Fibroblast of mammary gland (primary cell): ENCODE results near the gene GRK6.
A peak's percentile ranks its signal among the peaks of the same experiment; 100 is the strongest.
"Not testable (repeated sequence)": the region's sequence is repeated elsewhere in the genome, so short reads cannot be mapped to it uniquely, and the experiment has no call there.

Experiments
- DNase-seq: peaks from one replicate; pipeline ENCODE4 v3.0.0-alpha.2; 2010; ENCODE audit warnings: low read depth
- H3K4me3 ChIP-seq: 2 replicates; pipeline ENCODE4 v1.5.1; 2011; ENCODE audit warnings: low read depth, mild to moderate bottlenecking, low read length, moderate library complexity; ENCODE audit not compliant: control insufficient read depth
- CTCF ChIP-seq: conservative IDR thresholded peaks from 2 replicates; pipeline ENCODE4 v1.5.1; 2011; ENCODE audit warnings: low read depth, low read length, inconsistent platforms; ENCODE audit not compliant: control insufficient read depth, insufficient read depth

The GRK6 gene

DNA sequence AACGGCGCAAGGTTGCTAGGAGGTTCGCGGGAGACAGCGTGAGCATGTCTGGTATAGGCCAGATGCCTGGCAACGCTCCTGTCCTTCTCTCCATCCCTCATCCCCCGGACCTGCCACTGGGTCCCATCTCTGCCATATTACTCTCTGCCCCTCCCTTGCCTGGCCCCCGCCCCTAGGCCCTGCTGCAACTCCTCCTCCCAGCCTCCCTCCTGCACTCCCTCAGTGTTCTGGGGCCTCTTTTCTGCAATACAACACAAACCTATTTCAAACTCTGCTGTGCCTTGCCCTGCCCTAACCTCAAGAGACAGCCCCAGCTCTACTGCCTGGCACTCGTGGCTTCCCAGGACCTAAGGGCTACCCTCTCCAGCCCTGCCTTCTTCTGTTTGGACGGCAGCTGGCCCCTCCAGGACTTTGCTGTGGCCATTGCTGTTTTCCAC, 55.9 kb downstream of the GRK6 start:
- peak; percentile 28 for DNase-seq
- H3K4me3 ChIP-seq = no peak overlapping the region
- TF ChIP-seq CTCF = no peak

GRCh38 chr5:177483042-177483441, 56.6 kb downstream of the GRK6 start:
- no peak for TF ChIP-seq CTCF
- DNase-seq = no peak
- no peak overlapping the region for H3K4me3 ChIP-seq

DNA sequence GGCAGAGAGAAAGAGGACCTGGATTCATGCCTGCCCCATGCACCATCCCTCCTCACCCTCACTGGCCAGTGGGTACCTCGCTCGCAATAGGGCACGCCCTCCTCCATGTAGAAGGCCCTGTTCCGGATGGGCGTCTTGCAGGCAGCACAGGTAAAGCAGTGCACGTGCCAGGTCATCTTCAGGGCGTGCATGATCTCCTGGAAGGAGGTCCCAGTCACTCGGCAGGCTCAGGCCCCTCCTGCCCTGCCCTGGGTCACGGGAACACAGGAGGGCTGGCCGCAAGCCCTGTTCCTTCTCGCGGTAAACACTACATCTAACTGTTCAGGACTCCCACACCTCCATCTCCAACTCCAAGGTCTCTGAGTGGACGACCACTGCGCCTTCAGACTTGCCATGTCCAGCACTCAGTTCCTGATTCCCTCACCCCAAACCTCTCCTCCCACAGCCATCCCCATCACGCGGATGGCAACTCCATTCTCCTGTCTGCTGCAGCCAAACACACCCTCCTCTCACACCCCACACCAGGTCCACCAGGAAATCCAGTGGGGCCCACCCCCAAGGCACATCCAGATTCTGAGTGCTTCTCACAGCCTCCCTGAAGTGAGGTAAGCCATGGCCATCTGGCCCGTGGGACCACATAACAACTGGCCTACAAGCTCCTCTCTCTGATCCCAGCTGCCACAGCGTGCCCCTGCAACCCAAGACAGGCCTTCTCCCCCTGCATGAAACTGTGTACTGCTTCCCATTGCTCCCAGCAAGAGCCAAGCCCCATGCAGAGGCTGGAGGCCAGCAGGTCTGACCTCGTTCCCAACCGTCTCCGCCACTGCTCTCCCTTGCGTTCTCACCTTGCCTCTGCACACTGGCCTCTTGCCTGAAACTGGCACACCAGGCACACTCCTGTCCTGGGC, 57.8 kb downstream of the GRK6 start:
- H3K4me3 ChIP-seq = no peak overlapping the region
- no peak for TF ChIP-seq CTCF
- DNase-seq = no peak

- TF ChIP-seq CTCF = no peak
- no peak overlapping the region for H3K4me3 ChIP-seq
- no peak for DNase-seq
Measured at GRCh38 chr5:177484902-177485549, 58.5 kb downstream of the GRK6 start.

DNA sequence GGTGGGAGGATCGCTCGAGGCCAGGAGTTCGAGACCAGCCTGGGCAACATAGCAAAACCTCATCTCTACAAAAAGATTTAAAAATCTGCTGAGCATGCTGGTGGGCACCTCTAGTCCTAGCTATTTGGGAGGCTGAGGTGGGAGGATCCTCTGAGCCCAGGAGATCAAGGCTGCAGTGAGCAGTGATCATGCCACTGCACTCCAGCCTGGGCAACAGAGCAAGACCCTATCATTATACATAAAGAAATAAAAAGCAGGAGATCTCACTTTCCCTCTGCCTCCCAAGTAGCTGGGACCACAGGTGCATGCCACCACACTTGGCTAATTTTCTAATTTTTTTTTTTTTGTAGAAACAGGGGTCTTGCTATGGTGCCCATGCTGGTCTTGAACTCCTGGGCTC, 59.3 kb downstream of the GRK6 start:
- H3K4me3 ChIP-seq, DNase-seq: not testable (repeated sequence)

GRCh38 chr5:177486256-177486655, 59.8 kb downstream of the GRK6 start:
- DNase-seq = no peak
- no peak overlapping the region for H3K4me3 ChIP-seq
- no peak for TF ChIP-seq CTCF

GRCh38 chr5:177487144-177487543, 60.7 kb downstream of the GRK6 start:
- no peak for TF ChIP-seq CTCF
- H3K4me3 ChIP-seq = no peak overlapping the region
- DNase-seq = no peak
